AG04449 (cell line): ENCODE results near the gene ITPR2.

Experiments used
- CTCF ChIA-PET: fragments of 350-600 bp; formaldehyde crosslinking; extraction: SDS; loops from one replicate; lab custom pipeline; 2021; ENCODE audit warnings: antibody characterized with exemption; lab: Yijun Ruan, JAX
- POLR2A ChIA-PET: fragments of 400-600, 350-600 bp; formaldehyde crosslinking; extraction: SDS; loops from one replicate; lab custom pipeline; 2020; ENCODE audit warnings: antibody characterized with exemption, inconsistent platforms; lab: Yijun Ruan, JAX
- DNase-seq: peaks from one replicate; pipeline ENCODE4 v3.0.0-alpha.2; 2010; ENCODE audit warnings: low read depth, low spot score
- H3K4me3 ChIP-seq: 2 replicates; pipeline ENCODE4 v1.5.1; 2011; ENCODE audit warnings: low read depth, mild to moderate bottlenecking, control low read depth, low read length
- TF ChIP-seq, protein P1 (sequence below): IDR thresholded peaks from one replicate; pipeline ENCODE4 v1.5.1; 2011; ENCODE audit warnings: mild to moderate bottlenecking, moderate library complexity, low read length, control low read depth, inconsistent platforms; ENCODE audit not compliant: insufficient read depth; ENCODE audit errors: missing control alignments

ITPR2 gene

GRCh38 chr12:26374934-26375680 lies 457.9 kb downstream of the ITPR2 start:
- TF ChIP-seq, protein P1, sequence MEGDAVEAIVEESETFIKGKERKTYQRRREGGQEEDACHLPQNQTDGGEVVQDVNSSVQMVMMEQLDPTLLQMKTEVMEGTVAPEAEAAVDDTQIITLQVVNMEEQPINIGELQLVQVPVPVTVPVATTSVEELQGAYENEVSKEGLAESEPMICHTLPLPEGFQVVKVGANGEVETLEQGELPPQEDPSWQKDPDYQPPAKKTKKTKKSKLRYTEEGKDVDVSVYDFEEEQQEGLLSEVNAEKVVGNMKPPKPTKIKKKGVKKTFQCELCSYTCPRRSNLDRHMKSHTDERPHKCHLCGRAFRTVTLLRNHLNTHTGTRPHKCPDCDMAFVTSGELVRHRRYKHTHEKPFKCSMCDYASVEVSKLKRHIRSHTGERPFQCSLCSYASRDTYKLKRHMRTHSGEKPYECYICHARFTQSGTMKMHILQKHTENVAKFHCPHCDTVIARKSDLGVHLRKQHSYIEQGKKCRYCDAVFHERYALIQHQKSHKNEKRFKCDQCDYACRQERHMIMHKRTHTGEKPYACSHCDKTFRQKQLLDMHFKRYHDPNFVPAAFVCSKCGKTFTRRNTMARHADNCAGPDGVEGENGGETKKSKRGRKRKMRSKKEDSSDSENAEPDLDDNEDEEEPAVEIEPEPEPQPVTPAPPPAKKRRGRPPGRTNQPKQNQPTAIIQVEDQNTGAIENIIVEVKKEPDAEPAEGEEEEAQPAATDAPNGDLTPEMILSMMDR, result no peak
- no peak overlapping the region for H3K4me3 ChIP-seq
- CTCF ChIA-PET, result interaction anchor here (1.4 kb wide), 1 partner anchor 58 kb away, joined by 3 read pairs; no protein-coding TSS in a partner anchor
- POLR2A ChIA-PET, result interaction anchor here (0.6 kb wide), 1 partner anchor 257 kb away, joined by 3 read pairs; no protein-coding TSS in a partner anchor
- no peak for DNase-seq

DNA sequence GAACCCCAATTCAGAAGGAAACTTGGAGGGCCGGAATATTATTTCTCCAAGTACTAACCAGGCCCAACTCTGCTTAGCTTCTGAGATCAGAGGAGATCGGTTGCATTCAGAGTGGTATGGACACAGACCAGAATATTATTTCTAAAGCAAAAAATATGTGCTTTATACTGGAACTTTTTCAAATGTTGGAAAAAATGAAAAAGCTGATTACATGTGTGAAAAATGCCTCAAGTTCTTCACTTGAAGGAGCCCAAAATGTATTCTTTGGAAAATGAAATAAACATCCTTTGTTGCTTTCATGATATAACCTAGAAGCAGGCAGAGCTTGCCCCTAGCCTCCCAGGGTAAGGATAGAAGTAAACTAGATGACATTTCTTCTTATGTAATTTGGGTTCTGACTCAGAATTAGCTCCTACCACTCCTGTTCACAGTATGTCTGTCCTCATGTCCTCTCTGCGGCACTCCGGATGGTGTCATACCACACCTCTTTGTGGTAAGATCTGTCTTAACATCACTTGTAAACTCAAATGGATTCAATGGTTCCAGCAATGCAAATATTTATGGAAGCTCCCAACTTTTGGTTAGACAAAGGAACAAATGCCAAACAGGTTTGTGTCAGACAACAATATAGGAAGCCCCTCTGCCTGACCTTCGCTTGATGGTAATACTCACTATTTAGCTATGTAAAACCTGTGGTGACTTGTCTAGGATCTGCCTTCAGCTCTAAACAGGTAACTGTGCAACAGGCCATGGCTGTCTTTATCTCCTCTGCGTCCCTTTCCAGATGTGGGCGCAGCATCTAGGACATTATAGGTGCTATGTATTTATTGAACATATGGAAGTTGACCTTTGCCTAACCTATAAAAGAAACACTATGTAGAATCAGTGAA lies 459.1 kb downstream of the ITPR2 start:
- POLR2A ChIA-PET, result no interaction called here
- TF ChIP-seq, protein P1, result no peak
- no peak for DNase-seq
- H3K4me3 ChIP-seq, result no peak overlapping the region
- CTCF ChIA-PET, result interaction anchor here (0.7 to 1.4 kb wide), 3 partner anchors 59 to 328 kb away, joined by 3 read pairs; no protein-coding TSS in a partner anchor

GRCh38 chr12:26372866-26373265 lies 460.1 kb downstream of the ITPR2 start:
- ChIA-PET POLR2A (no interaction called here), CTCF (interaction anchor here (1.1 kb wide), 1 partner anchor 329 kb away, joined by 3 read pairs; no protein-coding TSS in a partner anchor)

GRCh38 chr12:26370098-26370497 lies 462.9 kb downstream of the ITPR2 start:
- TF ChIP-seq, protein P1, result no peak
- ChIA-PET CTCF (interaction anchor here (1.6 kb wide), 1 partner anchor 25 kb away, joined by 3 read pairs; no protein-coding TSS in a partner anchor), POLR2A (interaction anchor here (1.0 kb wide), 1 partner anchor 261 kb away, joined by 3 read pairs; no protein-coding TSS in a partner anchor)

More at GRCh38 chr12:26372866-26373265, 460.1 kb downstream of the ITPR2 start:
- TF ChIP-seq, protein P1, result no peak
- no peak overlapping the region for H3K4me3 ChIP-seq
- no peak for DNase-seq

GRCh38 chr12:26369588-26369987 lies 463.4 kb downstream of the ITPR2 start:
- CTCF ChIA-PET, result interaction anchor here (1.6 kb wide), 1 partner anchor 24 kb away, joined by 3 read pairs; no protein-coding TSS in a partner anchor

More at GRCh38 chr12:26370098-26370497, 462.9 kb downstream of the ITPR2 start:
- no peak overlapping the region for H3K4me3 ChIP-seq
- DNase-seq, result no peak

More at GRCh38 chr12:26369588-26369987, 463.4 kb downstream of the ITPR2 start:
- H3K4me3 ChIP-seq, result no peak overlapping the region
- POLR2A ChIA-PET, result interaction anchor here (1.0 kb wide), 1 partner anchor 261 kb away, joined by 3 read pairs; no protein-coding TSS in a partner anchor
- peak; percentile 63 for DNase-seq
- TF ChIP-seq, protein P1, result no peak
